Measurements from ENCODE around the gene DOCK1. TPM values are rescaled to one million over a fixed set of nuclear protein-coding genes. Genes with fewer than 3 reads are reported as not detected.

The DOCK1 gene
- total and polyA plus RNA-seq, 2 donors, result 33.3 to 132 TPM

GRCh38 chr10:127320176-127320575, 414.9 kb downstream of the DOCK1 start:
- no peak overlapping the region for H3K27ac ChIP-seq (ENCODE audit: low read depth)
- DNase-seq (ENCODE audit: extremely low spot score), result no peak
- H3K36me3 ChIP-seq (ENCODE audit: insufficient read depth), result no peaks in the 10 kb centered on the region
- no peak overlapping the region for H3K4me3 ChIP-seq (ENCODE audit: low read depth, low read length)
- H3K4me1 ChIP-seq (ENCODE audit: insufficient read depth), result no peaks in the 10 kb centered on the region
- WGBS, result 89% methylated on average over 9 of the region's 9 CpGs

- H3K4me3 ChIP-seq (ENCODE audit: low read depth, low read length), result no peak overlapping the region
- no peak overlapping the region for H3K27ac ChIP-seq (ENCODE audit: low read depth)
- no peaks in the 10 kb centered on the region for H3K36me3 ChIP-seq (ENCODE audit: insufficient read depth)
- WGBS, result 91% methylated on average over 1 of the region's 1 CpG
- H3K4me1 ChIP-seq (ENCODE audit: insufficient read depth), result no peaks in the 10 kb centered on the region
- no peak for DNase-seq (ENCODE audit: extremely low spot score)
Observed at GRCh38 chr10:127322286-127322685, 417.1 kb downstream of the DOCK1 start.

DNA sequence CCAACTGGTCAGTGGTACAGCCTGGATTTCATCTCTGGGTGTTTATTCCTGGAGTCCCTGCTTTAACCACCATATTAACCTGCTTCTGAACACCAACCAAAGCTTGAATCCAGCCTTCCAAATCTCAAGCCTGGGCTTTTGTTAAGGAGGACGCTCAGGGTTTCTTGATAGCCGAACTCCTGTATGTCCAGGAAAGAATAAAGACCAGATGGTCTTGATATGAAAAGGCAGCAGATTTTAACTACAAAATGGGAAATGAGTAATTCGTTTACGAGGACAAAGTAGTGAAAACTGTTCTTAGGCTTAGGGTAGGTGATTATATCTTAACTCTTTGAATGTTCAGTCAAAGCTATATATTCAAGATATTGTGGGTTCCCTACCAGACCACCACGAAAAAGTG, 420.3 kb downstream of the DOCK1 start:
- no peak for DNase-seq (ENCODE audit: extremely low spot score)
- H3K36me3 ChIP-seq (ENCODE audit: insufficient read depth), result no peaks in the 10 kb centered on the region
- no peaks in the 10 kb centered on the region for H3K4me1 ChIP-seq (ENCODE audit: insufficient read depth)
- no peak overlapping the region for H3K4me3 ChIP-seq (ENCODE audit: low read depth, low read length)
- WGBS, result 76% methylated on average over 5 of the region's 5 CpGs
- H3K27ac ChIP-seq (ENCODE audit: low read depth), result no peak overlapping the region

DNA sequence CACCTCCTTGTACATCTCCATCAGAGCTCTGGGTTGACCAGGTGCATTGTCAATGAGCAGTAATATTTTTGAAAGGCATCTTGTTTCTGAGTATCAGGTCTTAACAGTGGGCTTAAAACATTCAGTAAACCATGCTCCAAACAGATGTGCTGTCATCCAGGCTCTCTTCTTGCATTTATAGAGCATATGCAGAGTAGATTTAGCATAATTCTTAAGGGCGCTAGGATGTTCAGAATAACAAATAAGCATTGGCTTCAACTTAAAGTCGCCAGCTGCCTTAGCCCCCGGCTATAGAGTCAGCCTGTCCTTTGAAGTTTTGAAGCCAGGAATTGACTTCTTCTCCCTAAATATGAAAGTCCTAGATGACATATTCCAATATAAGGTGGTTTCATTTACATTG, 421.7 kb downstream of the DOCK1 start:
- no peak for DNase-seq (ENCODE audit: extremely low spot score)
- no peaks in the 10 kb centered on the region for H3K36me3 ChIP-seq (ENCODE audit: insufficient read depth)
- WGBS, result 96% methylated on average over 3 of the region's 3 CpGs
- H3K27ac ChIP-seq (ENCODE audit: low read depth), result no peak overlapping the region
- no peaks in the 10 kb centered on the region for H3K4me1 ChIP-seq (ENCODE audit: insufficient read depth)
- H3K4me3 ChIP-seq (ENCODE audit: low read depth, low read length), result no peak overlapping the region

DNA sequence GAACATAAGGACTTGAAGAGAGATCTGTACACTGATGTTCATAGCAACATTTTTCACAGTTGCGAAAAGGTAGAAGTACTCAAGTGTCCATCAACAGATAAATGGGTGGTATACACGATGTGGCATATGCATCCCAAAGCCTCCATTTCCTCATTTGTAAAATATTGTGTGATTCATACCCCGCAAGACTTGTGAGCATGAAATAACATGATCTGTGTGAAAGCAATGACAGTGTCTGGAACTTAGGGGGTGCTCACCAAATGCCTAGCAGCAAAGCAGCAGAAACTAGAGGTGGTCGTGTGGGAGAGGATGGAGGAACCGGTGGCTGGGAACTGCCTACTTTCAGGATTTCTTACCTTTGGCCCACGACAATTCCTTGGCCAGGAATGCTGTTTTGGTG, 426.5 kb downstream of the DOCK1 start:
- Histone ChIP-seq H3K4me1 (ENCODE audit: insufficient read depth) (no peaks in the 10 kb centered on the region), H3K27ac (ENCODE audit: low read depth) (no peak overlapping the region), H3K36me3 (ENCODE audit: insufficient read depth) (no peaks in the 10 kb centered on the region), H3K4me3 (ENCODE audit: low read depth, low read length) (no peak overlapping the region)
- WGBS, result 79% methylated on average over 6 of the region's 6 CpGs
- no peak for DNase-seq (ENCODE audit: extremely low spot score)

DNA sequence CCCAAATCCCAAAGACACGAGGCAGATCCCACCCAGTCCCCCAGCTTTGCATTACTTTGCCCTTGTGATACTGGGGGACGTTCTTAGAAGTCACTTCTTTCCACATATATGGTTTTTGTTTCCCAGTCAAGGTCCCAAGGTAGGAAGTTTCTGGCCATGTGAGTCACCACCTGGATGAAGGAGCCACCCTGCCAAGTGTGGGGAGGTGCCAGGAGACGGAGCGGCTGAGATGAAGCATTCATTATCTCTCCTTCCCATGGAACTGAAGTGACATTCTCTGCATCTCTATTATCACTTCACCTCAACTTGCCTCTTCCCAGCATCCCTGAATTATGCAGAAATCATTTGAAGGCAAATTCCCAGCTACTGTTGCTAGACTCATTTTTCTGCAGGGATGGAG, 427.4 kb downstream of the DOCK1 start:
- Histone ChIP-seq H3K36me3 (ENCODE audit: insufficient read depth) (no peaks in the 10 kb centered on the region), H3K4me1 (ENCODE audit: insufficient read depth) (no peaks in the 10 kb centered on the region), H3K27ac (ENCODE audit: low read depth) (no peak overlapping the region), H3K4me3 (ENCODE audit: low read depth, low read length) (no peak overlapping the region)
- DNase-seq (ENCODE audit: extremely low spot score), result no peak
- WGBS, result 94% methylated on average over 4 of the region's 4 CpGs

DNA sequence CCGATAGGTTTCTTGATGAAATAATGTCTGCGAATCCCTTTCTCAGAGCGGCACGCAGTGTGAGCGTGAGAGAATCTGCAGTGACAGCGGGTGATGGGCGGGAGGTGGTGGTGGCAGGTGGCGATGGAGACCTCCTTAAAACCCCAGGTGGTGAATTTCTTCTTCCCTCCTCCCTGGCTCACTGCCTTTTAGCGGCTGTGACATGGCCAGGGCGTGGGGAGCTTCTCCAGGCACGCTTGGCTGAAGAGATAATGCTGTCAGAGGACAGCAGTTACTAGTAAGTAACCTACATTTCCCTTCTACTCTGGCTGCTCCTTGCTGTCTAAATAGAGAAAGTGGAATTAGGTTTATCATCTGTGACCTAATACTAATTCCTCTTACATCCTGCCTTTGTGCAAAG, 432.6 kb downstream of the DOCK1 start:
- Histone ChIP-seq H3K4me1 (ENCODE audit: insufficient read depth) (no peaks in the 10 kb centered on the region), H3K27ac (ENCODE audit: low read depth) (no peak overlapping the region), H3K4me3 (ENCODE audit: low read depth, low read length) (no peak overlapping the region), H3K36me3 (ENCODE audit: insufficient read depth) (no peaks in the 10 kb centered on the region)
- DNase-seq (ENCODE audit: extremely low spot score), result no peak
- WGBS, result 69% methylated on average over 11 of the region's 11 CpGs

DNA sequence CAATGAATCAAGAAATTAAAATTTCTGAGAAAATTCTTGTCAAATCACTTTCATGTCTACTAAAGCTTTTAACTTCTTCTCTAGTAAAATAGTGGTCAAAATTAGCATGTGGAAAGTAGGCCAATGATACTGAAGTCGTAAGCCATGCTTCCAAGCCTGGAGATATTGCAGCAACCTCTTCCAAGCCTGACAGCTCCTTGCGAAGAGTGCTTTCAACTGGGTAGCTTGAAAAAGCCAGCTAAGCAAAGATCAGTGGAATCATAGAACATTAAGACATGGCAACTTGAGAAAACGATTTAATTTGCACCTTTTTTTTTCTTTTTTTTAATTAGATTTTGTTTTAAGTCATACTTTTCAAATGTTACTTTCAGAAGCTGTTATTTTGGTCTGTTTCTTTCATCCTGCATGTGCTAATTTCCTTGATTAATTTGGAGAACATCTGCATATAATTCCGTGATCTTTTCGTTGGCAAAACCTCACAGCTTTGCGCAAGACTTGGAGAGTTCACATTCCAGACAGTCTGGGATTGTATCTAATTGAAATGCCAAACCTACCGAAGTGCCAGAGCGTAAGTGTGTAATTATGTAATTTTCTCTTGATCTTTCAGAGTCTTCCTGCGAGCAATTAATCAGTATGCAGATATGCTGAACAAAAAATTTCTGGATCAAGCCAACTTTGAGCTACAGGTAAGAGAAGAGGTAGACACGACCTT, 433.3 kb downstream of the DOCK1 start:
- Histone ChIP-seq H3K4me3 (ENCODE audit: low read depth, low read length) (no peak overlapping the region), H3K36me3 (ENCODE audit: insufficient read depth) (no peaks in the 10 kb centered on the region), H3K27ac (ENCODE audit: low read depth) (no peak overlapping the region), H3K4me1 (ENCODE audit: insufficient read depth) (no peaks in the 10 kb centered on the region)
- WGBS, result 78% methylated on average over 10 of the region's 10 CpGs
- DNase-seq (ENCODE audit: extremely low spot score), result no peak

DNA sequence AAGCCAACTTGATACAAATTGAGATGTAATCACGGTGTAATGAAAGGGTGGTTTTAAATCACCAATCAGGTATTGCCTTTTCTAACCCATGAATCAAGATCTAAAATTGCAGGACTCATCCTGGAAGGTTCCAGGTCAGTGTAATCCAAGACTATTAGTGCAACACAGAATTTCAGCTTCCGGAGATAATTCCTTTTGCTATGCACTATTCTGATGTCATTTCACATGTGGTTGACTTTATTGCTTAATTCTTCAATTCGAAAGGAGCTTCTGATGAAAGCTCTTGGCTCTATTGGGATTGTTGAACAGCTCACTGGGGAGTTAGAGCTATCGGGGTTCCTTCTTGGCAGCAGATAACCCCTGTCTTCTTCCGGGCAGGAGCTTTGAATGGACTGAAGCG, 438.6 kb downstream of the DOCK1 start:
- no peak overlapping the region for H3K27ac ChIP-seq (ENCODE audit: low read depth)
- H3K36me3 ChIP-seq (ENCODE audit: insufficient read depth), result peaks cover 5% of the 10 kb centered on the region
- 72% methylated on average over 6 of the region's 6 CpGs for WGBS
- no peak for DNase-seq (ENCODE audit: extremely low spot score)
- H3K4me3 ChIP-seq (ENCODE audit: low read depth, low read length), result no peak overlapping the region
- no peaks in the 10 kb centered on the region for H3K4me1 ChIP-seq (ENCODE audit: insufficient read depth)

DNA sequence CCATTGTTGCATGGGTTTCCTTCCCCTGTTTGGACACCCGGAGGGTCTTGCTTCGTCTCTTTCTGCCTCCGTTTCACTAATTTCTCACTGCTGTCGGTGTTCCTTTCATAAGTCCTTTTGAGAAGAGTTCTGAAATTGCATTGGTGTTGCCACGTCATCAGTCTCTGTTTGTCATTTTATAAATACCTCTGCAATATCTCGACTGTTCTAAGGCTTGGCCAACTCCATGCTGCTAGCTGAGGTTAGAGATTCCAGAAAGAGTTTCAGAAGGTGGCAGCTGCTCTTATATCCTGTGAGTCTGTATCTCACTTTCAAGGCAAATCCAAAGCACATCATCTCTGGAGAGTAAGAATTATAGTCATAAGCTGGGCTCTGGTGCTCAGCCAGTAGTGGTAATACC, 439.1 kb downstream of the DOCK1 start:
- H3K4me1 ChIP-seq (ENCODE audit: insufficient read depth), result no peaks in the 10 kb centered on the region
- H3K27ac ChIP-seq (ENCODE audit: low read depth), result no peak overlapping the region
- WGBS, result 93% methylated on average over 6 of the region's 6 CpGs
- H3K36me3 ChIP-seq (ENCODE audit: insufficient read depth), result peaks cover 5% of the 10 kb centered on the region
- no peak overlapping the region for H3K4me3 ChIP-seq (ENCODE audit: low read depth, low read length)
- no peak for DNase-seq (ENCODE audit: extremely low spot score)

GRCh38 chr10:127345231-127345965, 440.2 kb downstream of the DOCK1 start:
- no peak overlapping the region for H3K27ac ChIP-seq (ENCODE audit: low read depth)
- no peaks in the 10 kb centered on the region for H3K4me1 ChIP-seq (ENCODE audit: insufficient read depth)
- H3K4me3 ChIP-seq (ENCODE audit: low read depth, low read length), result no peak overlapping the region
- peaks cover 5% of the 10 kb centered on the region for H3K36me3 ChIP-seq (ENCODE audit: insufficient read depth)
- WGBS, result 95% methylated on average over 17 of the region's 17 CpGs
- DNase-seq (ENCODE audit: extremely low spot score), result no peak

- DNase-seq (ENCODE audit: extremely low spot score), result no peak
- no peaks in the 10 kb centered on the region for H3K4me1 ChIP-seq (ENCODE audit: insufficient read depth)
- 85% methylated on average over 11 of the region's 11 CpGs for WGBS
- peaks cover 5% of the 10 kb centered on the region for H3K36me3 ChIP-seq (ENCODE audit: insufficient read depth)
- H3K4me3 ChIP-seq (ENCODE audit: low read depth, low read length), result no peak overlapping the region
- no peak overlapping the region for H3K27ac ChIP-seq (ENCODE audit: low read depth)
Observed at GRCh38 chr10:127346604-127347003, 441.4 kb downstream of the DOCK1 start.

DNA sequence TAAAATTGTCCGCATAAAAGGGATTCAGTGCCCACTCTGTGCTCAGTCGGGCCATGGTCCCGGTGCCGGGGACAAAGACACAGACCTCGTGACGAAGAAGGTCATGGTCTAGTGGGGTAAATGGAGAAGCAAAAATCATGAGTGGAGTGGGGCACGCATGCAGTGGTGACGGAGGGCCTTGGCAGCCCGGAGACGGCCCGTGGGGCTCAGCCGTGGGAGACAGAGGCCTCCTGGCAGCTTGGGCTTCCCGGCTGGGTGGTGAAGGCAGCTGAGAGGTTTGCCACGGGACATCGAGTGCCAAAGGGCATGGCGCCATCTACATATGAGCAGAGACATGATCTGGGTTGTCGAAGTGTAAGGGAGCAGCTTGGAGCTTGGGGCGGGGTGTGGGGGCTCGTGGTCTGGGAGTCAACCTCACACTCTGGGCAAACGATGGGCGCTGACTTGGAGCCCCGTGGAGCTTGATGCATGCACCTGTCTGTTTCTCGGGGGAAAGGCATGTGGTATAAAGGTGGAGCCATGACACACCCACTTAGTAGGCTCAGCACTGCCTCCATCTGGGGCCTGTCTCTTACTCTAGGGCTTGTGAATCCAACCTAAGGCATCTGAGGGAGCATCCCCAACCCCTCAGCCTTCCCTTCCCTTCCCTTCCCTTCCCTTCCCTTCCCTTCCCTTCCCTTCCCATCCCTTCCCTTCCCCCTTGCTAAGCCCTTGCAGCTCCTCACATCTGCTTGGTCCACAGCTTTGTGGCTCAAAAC, 442.2 kb downstream of the DOCK1 start:
- Histone ChIP-seq H3K4me3 (ENCODE audit: low read depth, low read length) (no peak overlapping the region), H3K4me1 (ENCODE audit: insufficient read depth) (no peaks in the 10 kb centered on the region), H3K36me3 (ENCODE audit: insufficient read depth) (peaks cover 5% of the 10 kb centered on the region), H3K27ac (ENCODE audit: low read depth) (no peak overlapping the region)
- WGBS, result 94% methylated on average over 23 of the region's 23 CpGs
- no peak for DNase-seq (ENCODE audit: extremely low spot score)

DNA sequence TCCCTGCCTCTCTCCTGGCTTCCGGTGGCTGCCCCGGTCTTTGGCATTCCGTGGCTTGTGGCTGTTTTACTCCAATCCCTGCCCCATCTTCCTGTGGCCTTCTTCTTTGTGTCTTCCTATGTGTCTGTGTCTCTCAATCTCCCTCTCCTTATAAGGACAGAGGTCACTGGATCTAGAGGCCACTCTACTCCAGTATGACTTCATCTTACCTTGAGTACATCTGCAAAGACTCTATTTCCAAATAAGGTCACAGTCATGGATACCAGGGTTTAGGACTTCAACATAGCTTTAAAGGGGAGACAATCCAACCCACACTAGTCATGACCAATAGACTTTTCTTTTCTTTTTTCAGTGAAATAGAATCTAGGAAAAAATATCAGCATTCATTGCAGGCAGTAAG, 444.5 kb downstream of the DOCK1 start:
- H3K27ac ChIP-seq (ENCODE audit: low read depth), result no peak overlapping the region
- H3K36me3 ChIP-seq (ENCODE audit: insufficient read depth), result peaks cover under 1% of the 10 kb centered on the region
- 98% methylated on average over 3 of the region's 3 CpGs for WGBS
- no peaks in the 10 kb centered on the region for H3K4me1 ChIP-seq (ENCODE audit: insufficient read depth)
- DNase-seq (ENCODE audit: extremely low spot score), result no peak
- H3K4me3 ChIP-seq (ENCODE audit: low read depth, low read length), result no peak overlapping the region
